ENCODE data around the gene TBC1D8. TPM values are rescaled to one million over a fixed set of nuclear protein-coding genes. Genes with fewer than 3 reads are reported as not detected.
A peak's percentile ranks its signal among the peaks of the same experiment; 100 is the strongest.

TBC1D8 gene
- total and polyA plus RNA-seq, 2 of the 8 experiments (the other 6 are each of a cell fraction or from before 2014, with no cell fraction given), result 20.8 to 21.8 TPM

DNA sequence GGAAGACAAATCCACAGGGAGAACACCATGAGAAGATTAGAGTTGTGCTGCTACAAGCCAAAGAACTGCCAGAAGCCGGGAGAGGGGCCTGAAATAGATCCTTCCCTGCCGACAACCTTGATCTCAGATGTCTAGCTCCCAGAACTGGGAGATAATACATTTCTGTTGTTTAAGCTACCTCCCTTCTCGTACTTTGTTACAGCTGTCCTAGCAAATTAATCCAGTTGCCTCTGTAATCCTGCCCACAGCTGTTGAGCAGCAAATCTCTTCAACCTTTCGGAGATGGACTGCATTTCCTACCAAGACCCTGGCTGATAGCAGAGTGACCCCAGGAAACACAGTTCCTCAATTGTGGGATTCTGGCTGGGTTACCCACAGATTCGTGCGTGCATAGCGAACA lies 2.6 kb upstream of the TBC1D8 start:
- FAIRE-seq (no peak), DNase-seq (ENCODE audit: low read depth in 1 of 2, low spot score in 2 of 2) (no peak)
- no peak overlapping the region for H4K8ac ChIP-seq (ENCODE audit: extremely low read depth, insufficient read depth, low read length)
- no peak overlapping the region for H3K27ac ChIP-seq (ENCODE audit: low read depth, low read length)
- H4K20me1 ChIP-seq (replicated peaks in 1 of 2; ENCODE audit: control insufficient read depth in 1 of 2, insufficient read depth in 2 of 2, low read length in 2 of 2), result no peaks in the 10 kb centered on the region
- H3K4me2 ChIP-seq (ENCODE audit: insufficient read depth in 1 of 2, low read depth in 2 of 2, low read length in 2 of 2), result no peak overlapping the region
- H2BK120ac ChIP-seq (replicated peaks; ENCODE audit: low read depth, low read length), result no peak overlapping the region
- peaks cover 0 to 16% of the 10 kb centered on the region in 2 experiments; a peak in 2 of 4 replicates for H3K79me2 ChIP-seq (ENCODE audit: control insufficient read depth in 1 of 2, insufficient read depth in 2 of 2, low read length in 2 of 2)
- H2BK5ac ChIP-seq (ENCODE audit: low read depth, low read length), result no peak overlapping the region
- H4K91ac ChIP-seq (replicated peaks; ENCODE audit: insufficient read length, low read length), result no peak overlapping the region
- H3K23me2 ChIP-seq (ENCODE audit: low read depth, low read length), result peaks cover 21% of the 10 kb centered on the region
- H3K4ac ChIP-seq (replicated peaks; ENCODE audit: insufficient read length, low read depth, low read length), result no peak overlapping the region
- H3K36me3 ChIP-seq (ENCODE audit: control insufficient read depth in 2 of 4, insufficient read depth in 4 of 4, low read length in 3 of 4), result no peaks in the 10 kb centered on the region
- H3K4me3 ChIP-seq (ENCODE audit: extremely low read depth in 1 of 4, insufficient read depth in 2 of 4, low read depth in 3 of 4, low read length in 4 of 4), result no peak overlapping the region
- no peak overlapping the region for H2AK5ac ChIP-seq (ENCODE audit: low read depth, low read length)
- no peak overlapping the region for H2BK20ac ChIP-seq (ENCODE audit: low read length)
- no peak overlapping the region for H3K9ac ChIP-seq (replicated peaks in 1 of 4; ENCODE audit: extremely low read depth in 1 of 4, low read depth in 3 of 4, low read length in 3 of 4)
- H2BK15ac ChIP-seq (ENCODE audit: low read length), result peak overlapping the region; percentile 61; the same call in 1 of the 2 replicates
- H3K14ac ChIP-seq (ENCODE audit: insufficient read length), result no peak overlapping the region
- H2AFZ ChIP-seq (ENCODE audit: low read length), result no peak overlapping the region
- peaks cover 0 to 8% (median 2%) of the 10 kb centered on the region in 4 experiments; a peak in 4 of 7 replicates for H3K27me3 ChIP-seq (replicated peaks in 1 of 4; ENCODE audit: control insufficient read depth in 3 of 4, extremely low read depth in 1 of 4, insufficient read depth in 3 of 4, low read length in 3 of 4)
- H3K56ac ChIP-seq (replicated peaks; ENCODE audit: insufficient read length, low read depth, low read length), result no peak overlapping the region
- no peaks in the 10 kb centered on the region for H3K9me3 ChIP-seq (ENCODE audit: insufficient read depth in 2 of 2, low read depth in 1 of 2, low read length in 1 of 2)
- no peak overlapping the region for H3K18ac ChIP-seq (ENCODE audit: extremely low read depth, low read length)
- 89% methylated on average over 7 of the region's 7 CpGs; no CpG with 5 or more reads in 1 of the 2 experiments for WGBS, 2 experiments (ENCODE audit: extremely low coverage in 1 of 2, insufficient coverage in 1 of 2, insufficient read length in 1 of 2, insufficient replicate concordance in 2 of 2, low coverage in 1 of 2, low lambda C conversion rate in 2 of 2, missing lambda C conversion rate in 1 of 2)
- no peaks in the 10 kb centered on the region for H3K79me1 ChIP-seq (ENCODE audit: low read depth, low read length)
- ChIA-PET POLR2A (ENCODE audit: partially characterized antibody) (interaction anchor here (1.3 to 16.5 kb wide), 2 partner anchors 142 to 148 kb away, joined by 3 to 151 read pairs; partner anchors contain the start of gene RPL31), CTCF (ENCODE audit: partially characterized antibody) (interaction anchor here (0.6 to 4.7 kb wide), 17 partner anchors 9 to 396 kb away, joined by 3 to 64 read pairs (median 9); partner anchors contain the start of gene RPL31)
- no peak overlapping the region for H4K5ac ChIP-seq (ENCODE audit: insufficient read length, low read depth, low read length)
- H3K23ac ChIP-seq (ENCODE audit: insufficient read length), result no peak overlapping the region
- peaks cover 2 to 10% (median 7%) of the 10 kb centered on the region in 4 experiments for H3K4me1 ChIP-seq (replicated peaks in 1 of 4; ENCODE audit: control insufficient read depth in 3 of 4, insufficient read depth in 4 of 4, low read length in 3 of 4)
- no peak overlapping the region for H2BK12ac ChIP-seq (ENCODE audit: low read depth, low read length)
- TF ChIP-seq YY1 (IDR thresholded peaks at IDR 0.05; ENCODE audit: low read depth, low read length), result no peak
- TF ChIP-seq TCF12 (IDR thresholded peaks at IDR 0.05; ENCODE audit: low read depth, low read length), result no peak
- no peak for TF ChIP-seq SUZ12 (IDR thresholded peaks at IDR 0.05; ENCODE audit: low read length)
- TF ChIP-seq NANOG (IDR thresholded peaks at IDR 0.05; ENCODE audit: insufficient read depth, low read depth, low read length, poor library complexity, severe bottlenecking), result no peak
- no peak for TF ChIP-seq SIRT6 (IDR thresholded peaks at IDR 0.05; ENCODE audit: low read length)
- no peak for TF ChIP-seq RAD21 (IDR thresholded peaks at IDR 0.05 in 1 of 2, conservative IDR thresholded peaks at IDR 0.05 in 1 of 2; ENCODE audit: low read depth in 2 of 2, low read length in 2 of 2)
- no peak for TF ChIP-seq POU5F1 (IDR thresholded peaks at IDR 0.05; ENCODE audit: low read depth, low read length)
- no peak for TF ChIP-seq KDM4A (IDR thresholded peaks at IDR 0.05; ENCODE audit: low read depth, low read length, severe bottlenecking)
- no peak for TF ChIP-seq BACH1 (IDR thresholded peaks at IDR 0.05; ENCODE audit: low read length)
- no peak for TF ChIP-seq ZNF274 (IDR thresholded peaks at IDR 0.05; ENCODE audit: borderline replicate concordance, extremely low read depth, low read length)
- TF ChIP-seq, protein P1, sequence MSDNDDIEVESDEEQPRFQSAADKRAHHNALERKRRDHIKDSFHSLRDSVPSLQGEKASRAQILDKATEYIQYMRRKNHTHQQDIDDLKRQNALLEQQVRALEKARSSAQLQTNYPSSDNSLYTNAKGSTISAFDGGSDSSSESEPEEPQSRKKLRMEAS (IDR thresholded peaks at IDR 0.05), result no peak
- no peak for TF ChIP-seq TAF7 (optimal IDR thresholded peaks at IDR 0.05; ENCODE audit: borderline replicate concordance, low read depth, low read length)
- TF ChIP-seq JUND (IDR thresholded peaks at IDR 0.05; ENCODE audit: low read length), result no peak
- no peak for TF ChIP-seq SIN3A (conservative IDR thresholded peaks at IDR 0.05 in 1 of 2, IDR thresholded peaks at IDR 0.05 in 1 of 2; ENCODE audit: low read depth in 1 of 2, low read length in 2 of 2)
